Epithelial cell of esophagus (primary cell): Measurements from ENCODE around the gene LAPTM4A.

Experiments
- DNase-seq: peaks from one replicate; pipeline ENCODE4 v3.0.0; 2010; ENCODE audit warnings: low read depth
- H3K4me3 ChIP-seq: 2 replicates; pipeline ENCODE4 v1.5.1; 2011; ENCODE audit warnings: mild to moderate bottlenecking, low read length, control low read depth
- CTCF ChIP-seq: IDR thresholded peaks from 2 replicates; pipeline ENCODE4 v1.5.1; 2011; ENCODE audit warnings: low read depth, mild to moderate bottlenecking, low read length, control low read depth, inconsistent platforms; ENCODE audit not compliant: insufficient read depth; ENCODE audit errors: missing control alignments

Gene LAPTM4A

GRCh38 chr2:20073460-20073859 lies 22.0 kb upstream of the LAPTM4A start:
- no peak for DNase-seq
- no peak for TF ChIP-seq CTCF
- H3K4me3 ChIP-seq = no peak overlapping the region

GRCh38 chr2:20072436-20073158 lies 21.2 kb upstream of the LAPTM4A start:
- no peak for DNase-seq
- H3K4me3 ChIP-seq = no peak overlapping the region
- no peak for TF ChIP-seq CTCF

- DNase-seq = peak; percentile 91
- no peak for TF ChIP-seq CTCF
- no peak overlapping the region for H3K4me3 ChIP-seq
These were observed 20.3 kb upstream of the LAPTM4A start for GRCh38 chr2:20071397-20072383.

- no peak for TF ChIP-seq CTCF
- DNase-seq = peak; percentile 73
These were observed 18.3 kb upstream of the LAPTM4A start for GRCh38 chr2:20069756-20070155.

GRCh38 chr2:20067992-20068584 lies 16.7 kb upstream of the LAPTM4A start:
- TF ChIP-seq CTCF = no peak
- H3K4me3 ChIP-seq = no peak overlapping the region
- peak; percentile 97 for DNase-seq

More at GRCh38 chr2:20069756-20070155, 18.3 kb upstream of the LAPTM4A start:
- H3K4me3 ChIP-seq = no peak overlapping the region

- no peak overlapping the region for H3K4me3 ChIP-seq
- TF ChIP-seq CTCF = no peak
- peak; percentile 98 for DNase-seq
These were observed 14.6 kb upstream of the LAPTM4A start for GRCh38 chr2:20065885-20066602.
